HG03066 (cell line): ENCODE data around the gene LMLN.
"Not testable (repeated sequence)": the region's sequence is repeated elsewhere in the genome, so short reads cannot be mapped to it uniquely, and the experiment has no call there.

Experiments
- ATAC-seq: cut with Tn5 transposase; IDR thresholded peaks from one replicate; pipeline ENCODE4 v1.9.1; 2021; ENCODE audit warnings: low read depth; ENCODE audit not compliant: unreplicated experiment

Gene LMLN

DNA sequence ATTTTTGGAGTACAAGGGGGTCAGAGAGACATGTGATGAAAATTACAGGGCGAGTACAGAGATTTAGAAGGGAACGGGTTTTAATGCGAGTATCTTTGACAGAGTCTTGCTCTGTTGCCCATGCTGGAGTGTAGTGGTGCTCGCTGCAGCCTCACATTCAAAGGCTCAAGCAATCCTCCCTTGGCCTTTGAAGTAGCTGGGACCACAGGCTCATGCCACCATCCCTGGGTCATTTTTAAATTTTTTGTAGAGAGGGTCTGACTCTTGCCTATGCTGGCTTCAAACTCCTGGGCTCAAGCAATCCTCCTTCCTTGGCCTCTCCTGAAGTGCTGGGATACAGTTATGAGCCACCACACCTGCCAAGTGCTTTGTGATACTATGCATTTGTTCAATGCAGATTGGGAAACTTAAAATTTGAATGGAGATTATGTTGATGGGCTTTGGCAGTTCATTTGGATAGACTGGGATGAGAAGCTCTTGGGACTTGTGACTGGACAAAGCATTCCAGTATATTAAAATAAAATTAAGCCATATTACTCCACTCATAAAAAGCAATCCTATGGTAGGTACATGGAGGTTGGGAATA lies 4.0 kb upstream of the LMLN start:
- ATAC-seq: no peak

DNA sequence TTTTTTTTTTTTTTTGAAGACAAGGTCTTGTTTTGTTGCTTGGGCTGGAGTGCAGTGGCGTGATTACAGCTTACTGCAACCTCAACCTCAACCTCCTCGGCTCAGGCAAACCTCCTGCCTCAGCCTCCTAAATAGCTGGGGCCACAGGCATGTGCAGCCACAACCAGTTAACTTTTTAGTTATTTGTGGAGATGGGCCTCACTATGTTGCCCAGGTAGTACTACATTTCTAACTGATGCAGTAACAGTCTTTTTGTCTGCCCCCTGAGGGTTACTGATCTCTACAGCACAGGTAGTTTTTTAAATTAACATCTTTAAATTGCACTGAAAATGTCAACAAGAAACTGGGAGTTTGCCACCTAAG lies 3.4 kb upstream of the LMLN start:
- ATAC-seq: no peak

DNA sequence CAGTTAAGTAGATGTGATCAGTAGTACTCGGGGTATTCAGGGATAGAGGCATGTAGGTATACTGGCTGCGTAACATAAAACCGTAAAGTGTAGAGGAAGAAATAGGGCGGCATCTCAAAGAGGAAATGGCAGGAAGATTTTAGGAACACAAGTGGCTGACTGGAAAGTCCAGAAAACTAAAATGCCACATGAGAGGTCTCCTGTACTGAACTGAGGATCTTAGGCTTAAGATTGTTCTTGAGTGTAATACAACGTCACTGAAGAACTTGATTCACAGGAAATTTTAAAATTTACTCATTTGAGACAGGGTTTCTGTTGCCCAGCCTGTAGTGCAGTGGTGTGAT lies 2.3 kb upstream of the LMLN start:
- no peak for ATAC-seq

DNA sequence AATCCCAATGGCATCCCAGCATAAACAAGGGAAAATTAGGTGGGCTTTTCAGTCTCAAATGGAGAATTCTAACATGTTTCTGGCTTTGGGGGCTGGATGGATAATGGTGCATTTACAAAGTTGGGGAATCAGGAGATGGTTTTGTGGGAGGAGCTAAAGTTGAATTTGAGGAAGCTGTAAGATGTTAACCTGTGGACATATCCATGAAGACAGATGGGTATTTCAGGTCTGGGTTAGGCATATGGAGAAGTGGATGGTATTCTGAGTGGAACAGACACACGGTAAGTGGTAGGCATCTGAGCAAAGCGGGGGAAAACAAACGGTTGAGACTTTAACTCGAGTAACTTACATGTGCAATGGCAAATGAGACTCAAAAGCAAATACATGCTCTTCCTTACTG lies 1.7 kb upstream of the LMLN start:
- ATAC-seq: no peak

DNA sequence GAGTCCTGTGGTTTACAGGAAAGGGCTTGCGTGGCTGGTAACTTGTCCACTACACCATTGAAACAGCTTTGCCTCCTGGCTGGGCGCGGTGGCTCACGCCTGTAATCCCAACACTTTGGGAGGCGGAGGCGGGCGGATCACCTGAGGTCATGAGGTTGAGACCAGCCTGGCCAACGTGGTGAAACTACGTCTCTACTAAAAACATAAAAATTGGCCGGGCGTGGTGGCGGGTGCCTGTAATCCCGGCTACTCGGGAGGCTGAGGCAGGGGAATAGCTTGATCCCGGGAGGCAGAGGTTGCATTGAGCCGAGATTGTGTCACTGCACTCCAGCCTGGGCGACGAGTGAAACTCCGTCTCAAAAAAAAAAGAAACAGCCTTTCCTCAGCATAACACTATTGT lies 1.2 kb upstream of the LMLN start:
- not testable (repeated sequence) for ATAC-seq

- ATAC-seq: no peak
Measured at GRCh38 chr3:197959500-197959890, 522 bp upstream of the LMLN start.

- ATAC-seq: no peak
Measured at GRCh38 chr3:197960694-197961581, 921 bp downstream of the LMLN start.

DNA sequence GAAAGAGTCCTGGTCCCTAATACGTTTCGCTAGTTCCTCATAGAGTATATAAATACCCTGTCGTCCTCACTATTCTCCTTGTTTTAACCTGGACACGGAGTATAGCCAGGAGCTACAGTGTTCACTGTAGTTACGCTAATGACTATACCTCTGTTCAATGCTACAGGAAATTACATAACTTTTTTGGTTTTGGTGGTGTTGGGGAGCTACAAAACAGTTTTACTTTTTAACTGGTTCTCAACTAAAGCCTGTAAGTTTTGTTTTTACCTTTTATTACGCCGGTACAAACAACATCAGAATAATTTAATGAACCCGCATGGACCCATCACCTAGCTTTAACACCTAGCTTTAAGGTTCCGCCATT lies 1.5 kb downstream of the LMLN start:
- no peak for ATAC-seq

DNA sequence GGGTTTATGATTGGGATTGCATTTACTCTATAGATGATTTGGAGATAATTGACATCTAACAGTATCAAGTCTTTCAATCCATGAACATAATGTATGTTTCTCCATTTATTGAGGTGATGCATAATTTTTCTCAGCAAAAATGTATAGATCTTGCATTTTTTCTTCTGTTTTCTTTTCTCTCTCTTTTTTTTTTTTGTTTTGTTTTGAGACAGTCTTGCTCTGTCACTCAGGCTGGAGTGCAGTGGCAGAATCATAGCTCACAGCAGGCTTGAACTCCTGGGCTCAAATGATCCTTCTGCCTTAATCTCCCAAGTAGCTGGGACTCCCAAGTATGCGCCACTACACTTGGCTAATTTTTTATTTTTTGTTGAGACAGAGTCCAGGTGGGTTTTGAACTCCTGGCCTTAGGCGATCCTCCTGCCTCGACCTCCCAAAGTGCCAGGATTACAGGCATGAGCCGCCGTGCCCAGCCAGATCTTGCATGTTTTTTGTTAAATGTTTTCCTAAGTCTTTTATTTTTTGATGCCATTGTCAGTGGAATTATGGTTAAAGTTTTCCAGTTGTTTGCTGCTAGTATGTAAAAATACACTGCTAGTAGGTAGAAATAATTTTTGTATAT lies 3.1 kb downstream of the LMLN start:
- no peak for ATAC-seq

DNA sequence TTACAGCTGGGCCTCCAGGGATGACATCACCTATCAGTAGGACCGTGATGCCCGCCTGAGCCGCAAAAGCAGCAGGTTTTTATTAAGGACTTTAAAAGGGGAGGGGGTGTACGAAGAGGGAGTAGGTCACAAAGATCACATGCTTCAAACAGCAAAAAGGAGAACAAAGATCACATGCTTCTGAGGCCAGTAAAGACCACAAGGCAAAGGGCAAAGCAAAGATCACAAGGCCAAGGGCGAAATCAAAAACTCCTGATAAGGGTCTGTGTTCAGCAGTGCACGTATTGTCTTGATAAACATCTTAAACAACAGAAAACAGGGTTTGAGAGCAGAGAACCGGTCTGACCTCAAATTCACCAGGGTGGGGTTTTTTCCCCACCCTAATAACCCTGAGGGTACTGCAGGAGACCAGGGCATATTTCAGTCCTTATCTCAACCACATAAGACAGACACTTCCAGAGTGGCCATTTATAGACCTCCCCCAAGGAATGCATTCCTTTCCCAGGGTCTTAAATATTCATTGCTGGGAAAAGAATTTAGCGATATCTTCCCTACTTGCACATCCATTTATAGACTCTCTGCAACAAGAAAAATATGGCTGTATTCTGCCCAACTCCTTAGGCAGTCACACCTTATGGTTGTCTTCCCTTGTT lies 7.4 kb downstream of the LMLN start:
- not testable (repeated sequence) for ATAC-seq

GRCh38 chr3:197970588-197970987 lies 10.6 kb downstream of the LMLN start:
- ATAC-seq: no peak

GRCh38 chr3:197974016-197974415 lies 14.0 kb downstream of the LMLN start:
- no peak for ATAC-seq

DNA sequence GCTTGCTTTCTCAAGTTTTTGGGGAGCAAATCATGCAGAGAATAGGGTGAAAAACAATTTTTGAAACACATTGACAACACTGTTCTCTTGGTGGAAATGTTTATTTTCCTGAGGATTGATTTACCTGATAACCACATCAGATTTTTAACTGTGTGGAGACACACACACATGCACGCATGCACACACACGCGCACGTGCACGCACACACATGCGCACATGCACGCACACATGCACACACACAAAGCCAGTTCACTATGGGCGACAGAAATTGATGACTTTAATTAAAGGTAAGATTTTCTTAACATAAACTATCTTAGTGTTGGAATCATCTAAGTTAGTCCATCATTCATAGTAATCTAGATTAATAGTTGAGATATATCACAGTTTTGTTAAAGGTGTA lies 15.3 kb downstream of the LMLN start:
- ATAC-seq: no peak

- ATAC-seq: no peak
Measured at GRCh38 chr3:197983076-197983475, 23.1 kb downstream of the LMLN start.

GRCh38 chr3:197989651-197990050 lies 29.6 kb downstream of the LMLN start:
- no peak for ATAC-seq

- no peak for ATAC-seq
Measured at GRCh38 chr3:197994736-197995135, 34.7 kb downstream of the LMLN start.

GRCh38 chr3:197996855-197997254 lies 36.8 kb downstream of the LMLN start:
- no peak for ATAC-seq

- no peak for ATAC-seq
Measured at GRCh38 chr3:197997936-197998335, 37.9 kb downstream of the LMLN start.

DNA sequence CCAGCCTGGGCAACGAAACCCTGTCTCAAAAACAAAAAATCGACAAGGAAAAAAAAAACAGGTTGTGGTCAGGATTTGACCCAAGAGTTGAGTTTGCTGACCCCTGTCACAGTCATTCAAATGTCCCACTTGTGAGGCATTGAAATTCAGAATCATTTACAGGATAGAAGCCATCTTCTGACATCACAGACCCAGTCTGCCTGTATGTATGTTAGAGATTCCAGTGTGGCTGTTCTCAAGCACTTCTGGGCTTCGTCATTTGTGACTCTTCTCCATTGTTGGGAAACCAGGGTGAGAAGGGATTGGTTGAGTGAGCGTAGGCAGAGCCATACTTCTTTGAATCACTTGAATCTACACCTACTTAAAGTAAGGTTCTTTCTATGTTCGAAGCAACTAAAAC lies 57.1 kb downstream of the LMLN start:
- ATAC-seq: no peak

GRCh38 chr3:198018416-198018815 lies 58.4 kb downstream of the LMLN start:
- ATAC-seq: no peak

- ATAC-seq: no peak
Measured at GRCh38 chr3:198019115-198019514, 59.1 kb downstream of the LMLN start.

DNA sequence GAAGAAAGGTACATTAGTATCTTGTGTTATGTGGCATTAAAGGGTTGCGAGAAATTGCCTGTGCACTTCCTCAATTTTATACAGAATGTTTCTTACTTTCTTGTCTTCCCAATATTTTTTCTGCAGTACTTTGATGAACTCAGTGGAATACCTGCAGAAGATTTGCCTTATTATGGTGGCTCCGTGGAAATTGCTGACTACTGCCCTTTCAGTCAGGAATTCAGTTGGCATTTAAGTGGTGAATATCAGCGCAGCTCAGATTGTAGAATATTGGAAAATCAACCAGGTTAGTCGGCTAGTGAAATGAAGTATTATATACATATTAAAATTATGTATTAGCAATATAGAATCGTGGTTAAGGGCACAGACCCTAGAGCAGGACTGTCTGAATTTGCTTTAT lies 61.3 kb downstream of the LMLN start:
- no peak for ATAC-seq
